GM12891 (cell line): Measurements from ENCODE around the gene ABL1.

Experiments used
- DNase-seq: peaks from one replicate; pipeline ENCODE4 v3.0.0; 2011; ENCODE audit warnings: low spot score; ENCODE audit not compliant: insufficient read length
- FAIRE-seq: peaks from 2 replicates; lab custom pipeline; 2011; peaks lifted over from hg19 to GRCh38; lab: Jason Lieb, UNC
- PAX5 ChIP-seq: IDR thresholded peaks from 2 replicates; pipeline ENCODE4 v1.6.1; 2011; ENCODE audit warnings: low read length, moderate library complexity, mild to moderate bottlenecking; ENCODE audit not compliant: insufficient read depth, severe bottlenecking
- POLR2A ChIP-seq: IDR thresholded peaks from 2 replicates; pipeline ENCODE4 v1.6.1; 2011; ENCODE audit warnings: low read depth, low read length, control low read depth
- POLR2AphosphoS5 ChIP-seq: IDR thresholded peaks from 2 replicates; pipeline ENCODE4 v1.6.1; 2011; ENCODE audit warnings: low read depth, low read length, control low read depth
- POU2F2 ChIP-seq: IDR thresholded peaks from 2 replicates; pipeline ENCODE4 v1.6.1; 2011; ENCODE audit warnings: low read depth, mild to moderate bottlenecking, control low read depth, low read length, moderate library complexity
- SPI1 ChIP-seq: IDR thresholded peaks from 2 replicates; pipeline ENCODE4 v1.6.1; 2011; ENCODE audit warnings: low read depth, low read length, control low read depth
- TAF1 ChIP-seq: IDR thresholded peaks from 2 replicates; pipeline ENCODE4 v1.6.1; 2011; ENCODE audit warnings: low read depth, low read length, control low read depth

The ABL1 gene

DNA sequence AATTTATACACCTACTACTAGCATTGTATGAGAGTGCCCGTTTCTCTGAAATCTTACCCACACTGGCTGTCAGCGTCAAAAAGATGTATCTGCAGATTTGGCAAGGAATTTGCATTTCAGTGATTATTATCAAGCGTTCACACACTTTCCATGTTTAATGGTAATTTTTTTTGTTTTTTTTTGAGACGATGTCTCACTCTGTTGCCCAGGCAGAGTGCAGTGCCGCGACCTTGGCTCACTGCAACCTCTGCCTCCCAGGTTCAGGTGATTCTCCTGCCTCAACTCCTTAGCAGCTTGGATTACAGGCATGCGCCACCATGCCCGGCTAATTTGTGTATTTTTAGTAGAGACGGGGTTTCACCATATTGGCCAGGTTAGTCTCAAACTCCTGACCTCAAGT lies 14.3 kb downstream of the ABL1 start:
- DNase-seq: no peak
- FAIRE-seq: no peak
- TF ChIP-seq POU2F2 (no peak), PAX5 (no peak), POLR2A (no peak), SPI1 (no peak), POLR2AphosphoS5 (no peak), TAF1 (no peak)

- DNase-seq (no peak), FAIRE-seq (no peak)
- no peak for TF ChIP-seq POLR2AphosphoS5
- no peak for TF ChIP-seq POU2F2
- no peak for TF ChIP-seq TAF1
- TF ChIP-seq SPI1: no peak
- no peak for TF ChIP-seq POLR2A
- no peak for TF ChIP-seq PAX5
Observed at GRCh38 chr9:130852801-130853200, 17.7 kb downstream of the ABL1 start.

DNA sequence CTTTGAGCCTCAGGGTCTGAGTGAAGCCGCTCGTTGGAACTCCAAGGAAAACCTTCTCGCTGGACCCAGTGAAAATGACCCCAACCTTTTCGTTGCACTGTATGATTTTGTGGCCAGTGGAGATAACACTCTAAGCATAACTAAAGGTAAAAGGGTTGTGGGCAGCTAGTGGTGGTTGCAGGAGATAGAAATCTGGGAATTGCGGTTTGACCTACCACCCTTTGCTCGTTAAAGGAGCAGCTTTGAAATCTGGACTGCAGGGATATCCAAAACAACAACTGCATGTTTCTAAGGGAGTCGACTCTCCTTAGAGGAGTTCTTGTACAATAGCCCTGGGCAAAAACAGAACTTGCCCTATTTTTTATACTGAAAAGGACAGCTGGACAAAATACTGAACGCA lies 19.0 kb downstream of the ABL1 start:
- DNase-seq: no peak
- no peak for TF ChIP-seq SPI1
- TF ChIP-seq PAX5: no peak
- TF ChIP-seq POLR2A: no peak
- no peak for TF ChIP-seq POLR2AphosphoS5
- TF ChIP-seq POU2F2: no peak
- no peak for TF ChIP-seq TAF1
- FAIRE-seq: no peak

GRCh38 chr9:130854835-130855234 lies 19.8 kb downstream of the ABL1 start:
- FAIRE-seq: no peak
- no peak for DNase-seq
- TF ChIP-seq POLR2AphosphoS5: no peak
- no peak for TF ChIP-seq POU2F2
- no peak for TF ChIP-seq POLR2A
- TF ChIP-seq TAF1: no peak
- TF ChIP-seq SPI1: no peak

DNA sequence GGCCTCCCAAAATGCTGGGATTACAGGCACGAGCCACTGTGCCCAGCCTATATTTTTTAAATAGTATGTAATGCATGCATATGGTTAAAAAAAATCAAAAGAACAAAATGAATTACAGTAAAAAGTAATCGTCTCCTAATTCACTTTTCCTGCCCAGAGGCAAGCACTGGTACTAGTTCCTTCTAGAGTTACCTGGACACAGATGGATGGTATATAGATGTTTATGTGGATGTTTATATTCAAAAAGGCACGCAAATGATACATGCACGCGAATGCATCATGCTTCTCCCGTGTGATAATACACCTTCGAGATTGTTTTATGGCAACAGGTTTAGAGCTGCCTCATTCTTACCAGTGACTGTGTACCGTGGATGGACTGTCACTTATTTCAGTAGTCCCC lies 21.4 kb downstream of the ABL1 start:
- FAIRE-seq: no peak
- no peak for DNase-seq
- TF ChIP-seq PAX5 (no peak), POLR2AphosphoS5 (no peak), POLR2A (no peak)

GRCh38 chr9:130857864-130858738 lies 23.0 kb downstream of the ABL1 start:
- DNase-seq (no peak), FAIRE-seq (no peak)
- TF ChIP-seq POLR2A (no peak), POU2F2 (no peak), TAF1 (no peak), POLR2AphosphoS5 (no peak), SPI1 (no peak), PAX5 (no peak)

DNA sequence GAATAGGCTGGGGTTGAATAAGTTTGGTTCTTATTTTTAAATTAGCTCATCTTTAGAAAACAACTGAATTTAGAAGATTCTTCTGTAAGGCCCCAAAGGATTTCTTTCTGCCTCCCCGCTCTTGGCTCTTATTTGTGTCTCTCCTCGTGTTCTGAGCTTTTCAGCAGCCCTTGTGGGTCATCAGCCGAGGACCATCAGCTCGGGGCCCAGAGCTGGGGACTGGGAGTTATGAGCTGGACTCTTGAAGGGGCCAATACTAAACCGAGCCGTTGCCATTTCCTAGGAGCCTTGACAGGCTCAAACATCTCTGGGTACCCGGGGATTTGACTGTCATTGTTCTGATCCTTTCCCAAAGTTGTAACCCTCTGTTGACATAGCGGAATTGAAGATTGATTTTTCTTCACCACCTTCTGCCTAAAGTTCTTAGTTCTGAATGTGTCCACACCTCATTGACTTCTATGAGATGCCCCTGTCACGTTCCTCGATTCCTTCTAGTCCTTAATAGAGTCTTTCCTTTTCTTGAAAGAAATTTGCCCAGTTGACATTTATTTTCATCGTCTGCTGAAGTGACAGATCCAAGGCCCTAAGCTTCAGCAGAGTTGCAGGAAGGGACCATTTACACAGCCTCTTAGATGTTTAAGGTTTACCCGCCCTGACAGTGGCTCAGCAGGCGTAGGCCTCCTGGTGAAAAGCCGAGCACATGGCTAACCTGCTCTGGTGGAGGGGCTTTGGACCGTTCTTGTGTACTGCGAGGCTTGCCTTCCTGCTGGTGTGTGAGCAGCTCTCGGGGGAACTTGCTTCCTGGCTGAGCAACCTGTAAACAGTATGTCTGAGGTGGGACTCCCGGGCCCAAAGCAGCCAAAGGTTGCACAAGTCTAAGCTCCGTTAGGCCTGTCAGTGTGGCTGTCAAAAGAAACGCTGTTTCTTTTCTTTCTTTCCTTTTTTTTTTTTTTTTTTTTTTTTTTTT lies 24.0 kb downstream of the ABL1 start:
- DNase-seq: no peak
- FAIRE-seq: no peak
- TF ChIP-seq POLR2A: no peak
- TF ChIP-seq PAX5: no peak
- TF ChIP-seq SPI1: no peak
- no peak for TF ChIP-seq POLR2AphosphoS5
- TF ChIP-seq POU2F2: no peak
- no peak for TF ChIP-seq TAF1

GRCh38 chr9:130860458-130861316 lies 25.6 kb downstream of the ABL1 start:
- no peak for DNase-seq
- TF ChIP-seq POU2F2: no peak
- no peak for TF ChIP-seq POLR2A
- no peak for TF ChIP-seq POLR2AphosphoS5
- no peak for TF ChIP-seq PAX5
- TF ChIP-seq TAF1: no peak
- no peak for TF ChIP-seq SPI1
- no peak for FAIRE-seq
